Activated T-helper 2 cell treated with anti-CD3 and anti-CD28 coated beads, Interferon-gamma antibody, Interleukin-2, Interleukin-4, amounts not matched to agents 10 μg/mL and 5 μg/mL and 100 μg/mL, durations not matched to agents 14 hours and 24 hours and 36 hours (primary cell): ENCODE data around the gene AHCYL2. TPM values are rescaled to one million over a fixed set of nuclear protein-coding genes. Genes with fewer than 3 reads are reported as not detected.

ENCODE experiments used
- total RNA-seq: library from RNA; stranded (reverse); gene quantifications from 2 replicates; pipeline ENCODE4 v1.2.3, GENCODE V29; 2022

AHCYL2 gene
- total RNA-seq, 1 donor from 2014 or later: 14.7 TPM

Other genes with a start within 250 kb of the AHCYL2 start
- 53.3 and 53.7 TPM in 2 replicates for gene TNPO3, start 169.9 kb upstream of the AHCYL2 start, total RNA-seq
- 5.5 and 5.6 TPM in 2 replicates for gene TSPAN33, start 80.3 kb upstream of the AHCYL2 start, total RNA-seq
- gene SMO, start 36.4 kb upstream of the AHCYL2 start, total RNA-seq: 0.64 and 0.89 TPM in 2 replicates
- gene STRIP2, start 209.4 kb downstream of the AHCYL2 start, total RNA-seq: 73.4 and 73.5 TPM in 2 replicates